ENCODE measurements around the gene GYPE.
"Not testable (repeated sequence)": the region's sequence is repeated elsewhere in the genome, so short reads cannot be mapped to it uniquely, and the experiment has no call there.

The GYPE gene

DNA sequence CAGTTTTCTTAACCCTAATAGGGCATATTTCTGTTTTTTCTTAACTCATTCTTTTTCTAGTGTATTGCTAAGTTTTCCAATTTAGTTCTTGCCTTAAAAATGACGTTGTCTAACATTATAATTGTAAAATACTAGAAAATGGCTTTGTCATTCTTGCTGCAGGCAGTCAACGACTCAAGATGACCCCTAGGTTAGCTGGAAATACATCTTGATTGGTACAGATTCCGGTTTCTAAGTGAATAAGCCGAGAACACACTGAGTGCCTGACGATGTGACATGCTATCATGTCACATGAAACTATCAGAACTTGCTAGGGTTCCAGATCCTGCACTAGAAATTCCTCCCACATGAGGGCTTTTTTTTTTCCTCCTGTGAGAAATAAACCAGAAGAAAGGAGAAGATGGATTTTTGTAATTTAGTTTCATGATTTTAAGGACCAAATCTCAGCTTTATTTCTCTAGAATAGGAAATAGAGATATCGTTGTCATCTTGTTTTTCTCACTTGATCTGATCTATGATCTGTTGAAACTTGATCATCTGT lies 49.3 kb downstream of the GYPE start:
- H3K4me3 ChIP-seq (replicated peaks; ENCODE audit: insufficient read depth, low read length); H3K27me3 ChIP-seq (ENCODE audit: insufficient read depth, poor library complexity, severe bottlenecking); DNase-seq (ENCODE audit: low read depth in 1 of 2, low spot score in 1 of 2): not testable (repeated sequence)

DNA sequence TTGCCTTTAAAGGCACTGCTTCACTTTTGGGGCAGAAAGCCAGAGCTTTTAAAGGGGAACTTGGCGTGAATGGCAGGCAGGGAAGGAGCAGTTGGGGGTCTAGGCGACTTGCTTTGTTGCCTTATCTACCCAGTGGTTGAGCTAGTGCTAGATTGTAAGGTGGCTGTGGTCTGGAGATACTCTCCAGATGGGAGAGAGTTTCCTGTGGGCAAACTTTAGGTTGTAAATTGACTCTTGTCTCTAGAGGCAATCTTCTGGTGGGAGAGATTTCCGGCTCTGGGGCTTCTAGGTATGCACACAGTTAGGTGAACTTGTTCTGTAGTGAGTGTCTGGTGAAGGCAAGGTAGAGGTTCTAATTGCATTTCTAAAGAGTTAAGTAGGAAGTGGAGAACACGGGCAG lies 50.7 kb downstream of the GYPE start:
- DNase-seq (ENCODE audit: low read depth in 1 of 2, low spot score in 1 of 2); H3K4me3 ChIP-seq (replicated peaks; ENCODE audit: insufficient read depth, low read length); H3K27ac ChIP-seq (replicated peaks); H3K27me3 ChIP-seq (ENCODE audit: insufficient read depth, poor library complexity, severe bottlenecking): not testable (repeated sequence)

More for the DNA sequence above, 49.3 kb downstream of the GYPE start:
- H3K27ac ChIP-seq (replicated peaks): not testable (repeated sequence)

DNA sequence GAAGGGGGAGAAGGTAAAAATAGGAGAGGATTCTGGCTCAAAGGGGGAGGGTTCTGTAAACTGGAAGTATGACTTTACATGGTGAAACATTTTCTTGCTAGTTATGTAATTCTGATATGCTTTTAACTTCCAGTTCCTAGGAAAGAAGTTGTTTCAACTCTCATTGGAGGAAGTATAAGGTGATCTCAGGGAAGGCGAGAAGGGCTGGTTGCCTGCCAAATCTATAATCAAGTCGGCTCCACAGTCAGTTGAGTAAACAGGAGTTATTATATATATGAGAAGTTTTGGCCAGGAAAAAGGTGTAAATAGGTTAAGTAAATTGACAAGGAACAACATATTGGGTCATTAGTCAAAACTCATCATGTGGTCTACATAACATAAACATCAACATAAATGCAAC lies 56.1 kb downstream of the GYPE start:
- H3K4me3 ChIP-seq (replicated peaks; ENCODE audit: insufficient read depth, low read length); H3K27me3 ChIP-seq (ENCODE audit: insufficient read depth, poor library complexity, severe bottlenecking); DNase-seq (ENCODE audit: low read depth in 1 of 2, low spot score in 1 of 2); H3K27ac ChIP-seq (replicated peaks): not testable (repeated sequence)

GRCh38 chr4:143843506-143843832 lies 61.9 kb downstream of the GYPE start:
- not testable (repeated sequence) for H3K27ac ChIP-seq (replicated peaks); H3K27me3 ChIP-seq (ENCODE audit: insufficient read depth, poor library complexity, severe bottlenecking); H3K4me3 ChIP-seq (replicated peaks; ENCODE audit: insufficient read depth, low read length); DNase-seq (ENCODE audit: low read depth in 1 of 2, low spot score in 1 of 2)

DNA sequence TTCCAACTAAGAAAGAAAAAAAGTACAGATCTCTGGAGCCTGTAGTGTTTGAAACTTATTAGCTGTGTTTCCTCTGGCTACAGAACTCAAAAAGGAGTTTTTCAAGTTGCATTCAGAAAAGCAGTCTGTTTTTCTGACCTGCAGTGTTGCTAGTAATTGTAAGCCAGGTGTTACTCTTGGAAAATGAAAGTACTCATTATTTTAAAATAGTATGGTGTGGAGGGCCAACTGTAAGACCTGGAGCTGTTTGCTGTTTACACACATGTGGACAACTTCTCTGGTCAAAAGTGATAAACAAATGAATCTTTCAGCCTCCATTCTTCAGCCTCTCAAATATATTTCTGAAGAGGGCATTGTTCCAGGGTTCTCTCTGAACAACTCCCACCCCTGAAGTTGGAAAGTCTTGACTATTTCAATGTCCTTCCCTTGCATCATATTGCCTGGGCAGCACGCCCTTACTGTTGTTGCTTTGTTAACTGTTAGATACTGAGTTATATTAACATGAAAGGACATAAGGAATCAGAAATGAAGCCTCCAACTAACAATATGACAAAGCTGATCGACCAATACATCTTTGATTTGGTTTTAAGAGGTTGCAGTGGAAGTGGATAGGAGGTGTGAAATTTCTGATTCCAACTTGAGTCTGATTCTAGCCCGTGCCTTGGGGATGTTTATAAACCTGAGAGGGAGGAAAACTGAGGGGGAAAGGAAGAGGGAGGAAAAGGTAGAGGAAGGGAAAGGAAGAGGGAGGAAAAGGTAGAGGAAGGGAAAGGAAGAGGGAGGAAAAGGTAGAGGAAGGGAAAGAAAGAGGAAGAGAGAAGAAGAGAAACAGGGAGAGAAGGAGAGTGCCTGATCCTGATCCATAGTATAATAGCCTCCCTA lies 62.5 kb downstream of the GYPE start:
- not testable (repeated sequence) for H3K4me3 ChIP-seq (replicated peaks; ENCODE audit: insufficient read depth, low read length); H3K27ac ChIP-seq (replicated peaks); DNase-seq (ENCODE audit: low read depth in 1 of 2, low spot score in 1 of 2); H3K27me3 ChIP-seq (ENCODE audit: insufficient read depth, poor library complexity, severe bottlenecking)

GRCh38 chr4:143839413-143839812 lies 65.9 kb downstream of the GYPE start:
- not testable (repeated sequence) for H3K4me3 ChIP-seq (replicated peaks; ENCODE audit: insufficient read depth, low read length); H3K27ac ChIP-seq (replicated peaks); DNase-seq (ENCODE audit: low read depth in 1 of 2, low spot score in 1 of 2); H3K27me3 ChIP-seq (ENCODE audit: insufficient read depth, poor library complexity, severe bottlenecking)

DNA sequence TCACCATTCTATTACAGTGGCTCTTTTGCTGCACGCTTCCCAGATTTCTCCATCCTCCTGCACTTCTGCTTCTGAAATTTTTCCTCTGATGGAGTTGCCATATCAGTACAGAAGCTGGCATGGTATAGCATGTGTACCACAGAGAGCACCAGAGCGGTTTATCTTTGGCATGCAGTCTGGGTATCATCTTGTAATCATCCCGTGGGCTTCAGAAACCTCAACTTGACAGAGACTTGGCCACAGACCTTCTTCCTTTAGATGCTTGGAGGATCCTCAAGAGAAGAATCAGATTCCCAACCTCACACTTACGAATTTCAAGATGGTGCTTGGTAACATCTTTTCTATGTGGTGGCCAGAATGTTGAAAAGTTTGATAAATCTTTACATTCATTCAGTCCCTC lies 71.2 kb downstream of the GYPE start:
- H3K27ac ChIP-seq (replicated peaks); H3K27me3 ChIP-seq (ENCODE audit: insufficient read depth, poor library complexity, severe bottlenecking); DNase-seq (ENCODE audit: low read depth in 1 of 2, low spot score in 1 of 2); H3K4me3 ChIP-seq (replicated peaks; ENCODE audit: insufficient read depth, low read length): not testable (repeated sequence)

GRCh38 chr4:143833676-143834075 lies 71.7 kb downstream of the GYPE start:
- H3K27me3 ChIP-seq (ENCODE audit: insufficient read depth, poor library complexity, severe bottlenecking); DNase-seq (ENCODE audit: low read depth in 1 of 2, low spot score in 1 of 2); H3K27ac ChIP-seq (replicated peaks); H3K4me3 ChIP-seq (replicated peaks; ENCODE audit: insufficient read depth, low read length): not testable (repeated sequence)

- not testable (repeated sequence) for H3K27ac ChIP-seq (replicated peaks); H3K27me3 ChIP-seq (ENCODE audit: insufficient read depth, poor library complexity, severe bottlenecking); H3K4me3 ChIP-seq (replicated peaks; ENCODE audit: insufficient read depth, low read length); DNase-seq (ENCODE audit: low read depth in 1 of 2, low spot score in 1 of 2)
Observed at GRCh38 chr4:143830576-143830975, 74.8 kb downstream of the GYPE start.

- H3K27me3 ChIP-seq (ENCODE audit: insufficient read depth, poor library complexity, severe bottlenecking); H3K4me3 ChIP-seq (replicated peaks; ENCODE audit: insufficient read depth, low read length); DNase-seq (ENCODE audit: low read depth in 1 of 2, low spot score in 1 of 2); H3K27ac ChIP-seq (replicated peaks): not testable (repeated sequence)
Observed at GRCh38 chr4:143829239-143829620, 76.1 kb downstream of the GYPE start.
